Peyer's patch (tissue), 4 donors: ENCODE results near the gene CARNS1.

Source experiments
- CTCF ChIP-seq, 6 experiments: fragments of 450-650 bp in 4 of 6; fragments of 200-600 bp in 2 of 6; sonication (generic) in 1 of 6; IDR thresholded peaks; one replicate each; pipeline ENCODE4 v1.5.1; 2017 to 2019; ENCODE audit warnings: antibody characterized with exemption in 6 of 6, mild to moderate bottlenecking in 3 of 6, moderate library complexity in 1 of 6
- POLR2A ChIP-seq, 2 donors: fragments of 450-650 bp; IDR thresholded peaks; one replicate each; pipeline ENCODE4 v1.5.1; 2017; ENCODE audit warnings: antibody characterized with exemption in 2 of 2, mild to moderate bottlenecking in 2 of 2, moderate library complexity in 2 of 2

- TF ChIP-seq CTCF (IDR thresholded peaks at IDR 0.05), result no peak
- TF ChIP-seq POLR2A (IDR thresholded peaks at IDR 0.05), result no peak
Observed at GRCh38 chr11:67381244-67381972, 34.1 kb upstream of the CARNS1 start.
